Trophoblast cell (in vitro differentiated cells and primary cell): Measurements from ENCODE around the gene ZNF451.

ENCODE experiments used
- DNase-seq, 2 donors: peaks; one replicate each; pipeline ENCODE4 v3.0.0-alpha.2; 2016
- H2AFZ ChIP-seq: 2 replicates; pipeline ENCODE4 v1.6.1; 2013; ENCODE audit warnings: low read length, moderate library complexity, mild to moderate bottlenecking; ENCODE audit not compliant: insufficient read depth, poor library complexity
- H2AK5ac ChIP-seq: 2 replicates; pipeline ENCODE4 v1.6.1; 2013; ENCODE audit warnings: mild to moderate bottlenecking, low read length
- H2BK120ac ChIP-seq: 2 replicates; pipeline ENCODE4 v1.6.1; 2013; ENCODE audit warnings: low read length, mild to moderate bottlenecking, moderate library complexity; ENCODE audit not compliant: insufficient read depth, poor library complexity
- H2BK12ac ChIP-seq: 2 replicates; pipeline ENCODE4 v1.6.1; 2013; ENCODE audit warnings: mild to moderate bottlenecking, low read length, moderate library complexity
- H2BK5ac ChIP-seq: 2 replicates; pipeline ENCODE4 v1.6.1; 2013; ENCODE audit warnings: low read length, low read depth, moderate library complexity, mild to moderate bottlenecking; ENCODE audit not compliant: poor library complexity
- H3K14ac ChIP-seq: 2 replicates; pipeline ENCODE4 v1.6.1; 2013; ENCODE audit warnings: mild to moderate bottlenecking, low read length
- H3K18ac ChIP-seq: 2 replicates; pipeline ENCODE4 v1.6.1; 2013; ENCODE audit warnings: mild to moderate bottlenecking, low read length
- H3K23ac ChIP-seq: 2 replicates; pipeline ENCODE4 v1.6.1; 2013; ENCODE audit warnings: low read length
- H3K27ac ChIP-seq: 2 replicates; pipeline ENCODE4 v1.5.1; 2013; ENCODE audit warnings: low read depth, mild to moderate bottlenecking, inconsistent platforms, low read length, moderate library complexity
- H3K27me3 ChIP-seq: 2 replicates; pipeline ENCODE4 v1.6.1; 2013; ENCODE audit warnings: inconsistent platforms, mild to moderate bottlenecking, low read length, moderate library complexity; ENCODE audit not compliant: insufficient read depth
- H3K36me3 ChIP-seq, 2 experiments: 1 replicate in 1 of 2; 2 replicates in 1 of 2; pipeline ENCODE4 v1.6.1; 2013; ENCODE audit warnings: low read length in 2 of 2, mild to moderate bottlenecking in 2 of 2, moderate library complexity in 1 of 2; ENCODE audit not compliant: insufficient read depth in 2 of 2, control insufficient read depth in 1 of 2
- H3K4ac ChIP-seq: 2 replicates; pipeline ENCODE4 v1.6.1; 2013; ENCODE audit warnings: low read depth, mild to moderate bottlenecking, low read length, moderate library complexity
- H3K4me1 ChIP-seq, 2 experiments: 1 replicate in 1 of 2; 2 replicates in 1 of 2; pipeline ENCODE4 v1.6.1; 2013; ENCODE audit warnings: low read length in 2 of 2, mild to moderate bottlenecking in 2 of 2, moderate library complexity in 1 of 2; ENCODE audit not compliant: insufficient read depth in 2 of 2, control insufficient read depth in 1 of 2
- H3K4me2 ChIP-seq: 2 replicates; pipeline ENCODE4 v1.6.1; 2013; ENCODE audit warnings: inconsistent platforms, mild to moderate bottlenecking, low read length, moderate library complexity
- H3K4me3 ChIP-seq: 2 replicates; pipeline ENCODE4 v1.5.1; 2013; ENCODE audit warnings: mild to moderate bottlenecking, low read depth, low read length, inconsistent platforms
- H3K79me1 ChIP-seq: one replicate; pipeline ENCODE4 v1.6.1; 2013; ENCODE audit warnings: low read length
- H3K79me2 ChIP-seq: 2 replicates; pipeline ENCODE4 v1.6.1; 2013; ENCODE audit warnings: low read length, mild to moderate bottlenecking; ENCODE audit not compliant: control insufficient read depth, insufficient read depth, poor library complexity
- H3K9ac ChIP-seq: 2 replicates; pipeline ENCODE4 v1.6.1; 2013; ENCODE audit warnings: mild to moderate bottlenecking, low read length
- H3K9me3 ChIP-seq: 2 replicates; pipeline ENCODE4 v1.6.1; 2013; ENCODE audit warnings: low read depth, mild to moderate bottlenecking, control low read depth, inconsistent platforms, low read length; ENCODE audit not compliant: insufficient read depth
- H4K12ac ChIP-seq: 2 replicates; pipeline ENCODE4 v1.6.1; 2013; ENCODE audit warnings: low read depth, mild to moderate bottlenecking, low read length, moderate library complexity
- H4K8ac ChIP-seq: 2 replicates; pipeline ENCODE4 v1.6.1; 2013; ENCODE audit warnings: low read depth, mild to moderate bottlenecking, low read length, moderate library complexity
- H4K91ac ChIP-seq: one replicate; pipeline ENCODE4 v1.6.1; 2013; ENCODE audit warnings: low read depth, mild to moderate bottlenecking, low read length, moderate library complexity
- WGBS: extraction: QIAGEN DNeasy Blood & Tissue Kit; methylation state at CpG from one replicate; pipeline ENCODE4 v1.1.7; 2013; ENCODE audit warnings: missing lambda C conversion rate; ENCODE audit not compliant: insufficient read length, insufficient coverage; ENCODE audit errors: extremely low coverage; 5-methylcytosine and 5-hydroxymethylcytosine counted together

ZNF451 gene

DNA sequence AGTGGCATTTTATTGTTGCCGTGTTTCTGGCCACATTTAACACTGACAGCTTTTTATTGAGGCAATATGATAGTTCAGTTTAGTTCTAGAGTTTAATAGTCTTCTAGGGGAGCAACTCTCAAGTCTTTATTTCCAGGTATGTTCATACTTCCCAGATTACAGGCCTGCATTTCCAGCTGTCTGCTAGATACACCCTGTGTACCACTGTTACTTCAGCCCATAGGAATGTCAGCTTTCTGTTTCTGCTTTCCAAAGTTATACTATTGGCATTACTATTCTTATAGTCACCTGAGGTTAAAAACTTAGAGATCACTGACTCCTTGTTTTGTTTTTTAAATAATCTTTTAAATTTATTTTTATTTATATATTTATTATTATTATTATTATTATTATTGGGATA, 7.6 kb downstream of the ZNF451 start:
- Histone ChIP-seq H3K79me1 (peaks cover 2% of the 10 kb centered on the region), H4K91ac (no peak overlapping the region), H2BK5ac (no peak overlapping the region), H2AK5ac (no peak overlapping the region), H3K14ac (no peak overlapping the region), H3K4me3 (no peak overlapping the region), H3K18ac (no peak overlapping the region), H3K4me2 (no peak overlapping the region), H2BK120ac (no peak overlapping the region), H3K79me2 (peaks cover 1% of the 10 kb centered on the region), H3K27me3 (no peaks in the 10 kb centered on the region), H2BK12ac (no peak overlapping the region), H3K27ac (peak overlapping the region; percentile 65), H3K9ac (no peak overlapping the region), H4K8ac (no peak overlapping the region), H3K4ac (no peak overlapping the region), H4K12ac (no peak overlapping the region), H3K4me1 (peaks cover 3% of the 10 kb centered on the region in 2 experiments), H3K9me3 (no peaks in the 10 kb centered on the region), H3K23ac (no peak overlapping the region), H2AFZ (no peak overlapping the region), H3K36me3 (peaks cover 8 to 21% of the 10 kb centered on the region in 2 experiments)
- no CpG with 5 or more reads among the region's 1 CpG for WGBS
- peak; percentile 10 to 63 for DNase-seq

DNA sequence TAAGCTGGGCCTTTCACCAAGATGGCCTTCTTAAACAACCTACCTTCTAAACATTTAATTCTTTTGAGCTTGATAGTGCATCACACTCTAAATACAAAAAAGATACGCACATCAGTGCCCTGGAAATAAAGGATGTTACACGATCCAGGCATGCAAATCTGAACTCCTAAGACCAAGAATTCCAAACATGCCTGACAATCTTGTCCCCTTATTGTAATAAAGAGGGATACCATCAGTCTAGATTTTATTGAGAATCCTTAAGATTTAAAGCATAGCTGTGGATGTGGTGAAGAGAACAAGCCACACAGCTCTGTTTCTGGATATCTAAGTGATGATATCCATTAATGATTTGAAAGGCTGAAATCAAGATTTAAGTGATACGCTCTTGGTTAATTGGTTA, 13.0 kb downstream of the ZNF451 start:
- Histone ChIP-seq H3K79me2 (no peaks in the 10 kb centered on the region), H2BK120ac (no peak overlapping the region), H3K14ac (no peak overlapping the region), H3K79me1 (no peaks in the 10 kb centered on the region), H3K4me1 (no peaks in the 10 kb centered on the region), H2AFZ (no peak overlapping the region), H2BK12ac (no peak overlapping the region), H4K12ac (no peak overlapping the region), H4K91ac (no peak overlapping the region), H4K8ac (no peak overlapping the region), H3K9me3 (no peaks in the 10 kb centered on the region), H3K4ac (no peak overlapping the region), H3K23ac (no peak overlapping the region), H3K27ac (no peak overlapping the region), H3K36me3 (peaks cover 3 to 21% of the 10 kb centered on the region in 2 experiments), H3K9ac (no peak overlapping the region), H2BK5ac (no peak overlapping the region), H3K4me3 (no peak overlapping the region), H2AK5ac (no peak overlapping the region), H3K4me2 (no peak overlapping the region), H3K27me3 (no peaks in the 10 kb centered on the region), H3K18ac (no peak overlapping the region)
- no peak for DNase-seq
- WGBS = no CpG with 5 or more reads among the region's 3 CpGs

- Histone ChIP-seq H3K14ac (no peak overlapping the region), H2BK5ac (no peak overlapping the region), H3K4me2 (no peak overlapping the region), H3K79me1 (no peaks in the 10 kb centered on the region), H3K4me1 (no peaks in the 10 kb centered on the region), H3K36me3 (peaks cover 3 to 19% of the 10 kb centered on the region in 2 experiments), H2BK12ac (no peak overlapping the region), H3K18ac (no peak overlapping the region), H3K4me3 (no peak overlapping the region), H3K27ac (no peak overlapping the region), H3K4ac (no peak overlapping the region), H4K91ac (no peak overlapping the region), H3K9me3 (no peaks in the 10 kb centered on the region), H2AK5ac (no peak overlapping the region), H2AFZ (no peak overlapping the region), H3K27me3 (no peaks in the 10 kb centered on the region), H3K9ac (no peak overlapping the region), H2BK120ac (no peak overlapping the region), H4K8ac (no peak overlapping the region), H3K23ac (no peak overlapping the region), H4K12ac (no peak overlapping the region), H3K79me2 (no peaks in the 10 kb centered on the region)
- no CpG with 5 or more reads among the region's 5 CpGs for WGBS
- no peak for DNase-seq
Observed at GRCh38 chr6:57104336-57104735, 14.3 kb downstream of the ZNF451 start.

GRCh38 chr6:57106990-57107389, 17.0 kb downstream of the ZNF451 start:
- Histone ChIP-seq H2BK5ac (no peak overlapping the region), H3K4me1 (no peaks in the 10 kb centered on the region), H3K79me2 (no peaks in the 10 kb centered on the region), H3K36me3 (peaks cover 0 to 4% of the 10 kb centered on the region in 2 experiments), H3K79me1 (no peaks in the 10 kb centered on the region), H2AK5ac (no peak overlapping the region), H4K8ac (no peak overlapping the region), H2AFZ (no peak overlapping the region), H4K91ac (no peak overlapping the region), H3K27ac (no peak overlapping the region), H2BK120ac (no peak overlapping the region), H2BK12ac (no peak overlapping the region), H3K14ac (no peak overlapping the region), H3K18ac (no peak overlapping the region), H3K23ac (no peak overlapping the region), H3K4me3 (no peak overlapping the region), H4K12ac (no peak overlapping the region), H3K9me3 (no peaks in the 10 kb centered on the region), H3K27me3 (no peaks in the 10 kb centered on the region), H3K4ac (no peak overlapping the region), H3K9ac (no peak overlapping the region), H3K4me2 (no peak overlapping the region)
- DNase-seq = no peak
- WGBS = no CpG with 5 or more reads among the region's 1 CpG
